ENCODE data around the gene LDB1.

The LDB1 gene

GRCh38 chr10:102147561-102147960 is 27.4 kb upstream of the LDB1 start:
- no peak for TF ChIP-seq POLR2A (IDR thresholded peaks at IDR 0.05; ENCODE audit: low read length)
- TF ChIP-seq GATA1 (IDR thresholded peaks at IDR 0.05; ENCODE audit: low read depth, low read length) = no peak
- no peak for DNase-seq

- DNase-seq = no peak
- TF ChIP-seq GATA1 (IDR thresholded peaks at IDR 0.05; ENCODE audit: low read depth, low read length) (no peak), POLR2A (IDR thresholded peaks at IDR 0.05; ENCODE audit: low read length) (no peak)
Measured at GRCh38 chr10:102146971-102147428, 26.8 kb upstream of the LDB1 start.

- no peak for DNase-seq
- TF ChIP-seq GATA1 (IDR thresholded peaks at IDR 0.05; ENCODE audit: low read depth, low read length) (no peak), POLR2A (IDR thresholded peaks at IDR 0.05; ENCODE audit: low read length) (no peak)
Measured at GRCh38 chr10:102141583-102142107, 21.5 kb upstream of the LDB1 start.

GRCh38 chr10:102140913-102141540 is 20.9 kb upstream of the LDB1 start:
- no peak for TF ChIP-seq GATA1 (IDR thresholded peaks at IDR 0.05; ENCODE audit: low read depth, low read length)
- no peak for TF ChIP-seq POLR2A (IDR thresholded peaks at IDR 0.05; ENCODE audit: low read length)
- DNase-seq = no peak

- DNase-seq = no peak
Measured at GRCh38 chr10:102140218-102140617, 20.1 kb upstream of the LDB1 start.

GRCh38 chr10:102139281-102140110 is 19.3 kb upstream of the LDB1 start:
- TF ChIP-seq GATA1 (IDR thresholded peaks at IDR 0.05; ENCODE audit: low read depth, low read length) (no peak), POLR2A (IDR thresholded peaks at IDR 0.05; ENCODE audit: low read length) (no peak)
- no peak for DNase-seq

More at GRCh38 chr10:102140218-102140617, 20.1 kb upstream of the LDB1 start:
- TF ChIP-seq GATA1 (IDR thresholded peaks at IDR 0.05; ENCODE audit: low read depth, low read length) (no peak), POLR2A (IDR thresholded peaks at IDR 0.05; ENCODE audit: low read length) (no peak)

- DNase-seq = no peak
- no peak for TF ChIP-seq GATA1 (IDR thresholded peaks at IDR 0.05; ENCODE audit: low read depth, low read length)
- TF ChIP-seq POLR2A (IDR thresholded peaks at IDR 0.05; ENCODE audit: low read length) = no peak
Measured at GRCh38 chr10:102135956-102136526, 15.9 kb upstream of the LDB1 start.

GRCh38 chr10:102134416-102134815 is 14.2 kb upstream of the LDB1 start:
- TF ChIP-seq POLR2A (IDR thresholded peaks at IDR 0.05; ENCODE audit: low read length) (no peak), GATA1 (IDR thresholded peaks at IDR 0.05; ENCODE audit: low read depth, low read length) (no peak)
- DNase-seq = no peak

- no peak for TF ChIP-seq GATA1 (IDR thresholded peaks at IDR 0.05; ENCODE audit: low read depth, low read length)
- no peak for TF ChIP-seq POLR2A (IDR thresholded peaks at IDR 0.05; ENCODE audit: low read length)
- DNase-seq = peak; percentile 82 to 84
Measured at GRCh38 chr10:102133373-102134195, 13.4 kb upstream of the LDB1 start.

GRCh38 chr10:102132563-102133372 is 12.6 kb upstream of the LDB1 start, which contains the start of gene PPRC1:
PPRC1 (plus strand) TSS chr10:102133040; CDS start chr10:102133069, 29 bp downstream.
- peak; percentile 99 for DNase-seq
- no peak for TF ChIP-seq GATA1 (IDR thresholded peaks at IDR 0.05; ENCODE audit: low read depth, low read length)
- peak; percentile 80 for TF ChIP-seq POLR2A (IDR thresholded peaks at IDR 0.05; ENCODE audit: low read length)

GRCh38 chr10:102132193-102132562 is 12.0 kb upstream of the LDB1 start:
- TF ChIP-seq POLR2A (IDR thresholded peaks at IDR 0.05; ENCODE audit: low read length) = no peak
- TF ChIP-seq GATA1 (IDR thresholded peaks at IDR 0.05; ENCODE audit: low read depth, low read length) = no peak
- DNase-seq = no peak

GRCh38 chr10:102131286-102132170 is 11.4 kb upstream of the LDB1 start:
- TF ChIP-seq GATA1 (IDR thresholded peaks at IDR 0.05; ENCODE audit: low read depth, low read length) (no peak), POLR2A (IDR thresholded peaks at IDR 0.05; ENCODE audit: low read length) (no peak)
- DNase-seq = no peak
